ENCODE measurements around the gene SMYD3. TPM values are rescaled to one million over a fixed set of nuclear protein-coding genes. Genes with fewer than 3 reads are reported as not detected.
"Not testable (repeated sequence)": the region's sequence is repeated elsewhere in the genome, so short reads cannot be mapped to it uniquely, and the experiment has no call there.

SMYD3 gene
- total RNA-seq, 1 experiment from 2014 or later = 25.5 TPM

DNA sequence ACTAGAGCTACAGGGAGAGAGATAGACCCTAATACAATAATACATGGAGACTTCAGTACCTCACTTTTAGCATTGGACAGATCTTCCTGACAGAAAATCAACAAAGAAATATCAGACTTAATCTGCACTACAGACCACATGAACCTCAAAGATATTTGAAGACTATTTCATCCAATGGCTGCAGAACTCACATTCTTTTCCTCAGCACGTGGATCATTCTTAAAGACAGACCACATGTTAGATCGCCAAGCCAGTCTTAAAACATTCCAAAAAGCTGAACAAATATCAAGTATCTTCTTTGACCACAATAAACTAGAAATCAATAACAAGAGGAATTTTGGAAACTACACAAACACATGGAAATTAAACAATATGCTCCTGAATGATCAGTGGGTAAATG, 776.3 kb downstream of the SMYD3 start:
- Histone ChIP-seq H2BK12ac (ENCODE audit: insufficient read length, low read depth, low read length) (no peak overlapping the region), H3K18ac (ENCODE audit: insufficient read length, low read depth, low read length) (no peak overlapping the region), H3K79me1 (ENCODE audit: insufficient read depth, low read depth, low read length, poor library complexity, severe bottlenecking) (no peaks in the 10 kb centered on the region), H4K8ac (replicated peaks; ENCODE audit: insufficient read length, low read depth, low read length) (no peak overlapping the region), H2AFZ (ENCODE audit: low read length) (no peak overlapping the region), H3K14ac (ENCODE audit: insufficient read depth, low read length) (no peak overlapping the region), H3K23me2 (ENCODE audit: insufficient read length, low read depth, low read length, poor library complexity, severe bottlenecking) (no peaks in the 10 kb centered on the region), H4K91ac (ENCODE audit: insufficient read length, low read depth, low read length) (no peak overlapping the region), H3K79me2 (ENCODE audit: insufficient read depth, low read length) (no peaks in the 10 kb centered on the region), H3K9me3 (ENCODE audit: control insufficient read depth, low read depth, low read length) (no peaks in the 10 kb centered on the region), H2BK5ac (ENCODE audit: insufficient read length, low read length) (no peak overlapping the region), H3K4ac (ENCODE audit: low read depth, low read length) (no peak overlapping the region), H3K23ac (ENCODE audit: insufficient read length, low read depth, low read length) (no peak overlapping the region), H2BK120ac (ENCODE audit: low read depth, low read length, poor library complexity, severe bottlenecking) (no peak overlapping the region), H3K4me1 (ENCODE audit: insufficient read depth, low read length) (no peaks in the 10 kb centered on the region), H3K27me3 (ENCODE audit: insufficient read depth, low read length) (no peaks in the 10 kb centered on the region), H2BK15ac (ENCODE audit: low read depth, low read length) (no peak overlapping the region), H3T11ph (ENCODE audit: low read length) (no peak overlapping the region), H3K56ac (ENCODE audit: insufficient read length, low read depth, low read length) (no peak overlapping the region), H3K27ac (ENCODE audit: insufficient read length, low read depth, low read length) (no peak overlapping the region), H4K20me1 (ENCODE audit: control insufficient read depth, insufficient read depth, insufficient read length) (no peaks in the 10 kb centered on the region), H2BK20ac (ENCODE audit: low read depth, low read length, poor library complexity, severe bottlenecking) (no peak overlapping the region), H3K4me2 (ENCODE audit: insufficient read depth, insufficient read length, low read length) (no peak overlapping the region), H3K9ac (ENCODE audit: extremely low read depth, insufficient read length, low read length) (no peak overlapping the region), H2AK5ac (ENCODE audit: insufficient read length, low read length) (no peak overlapping the region), H4K5ac (ENCODE audit: insufficient read length, low read depth, low read length) (no peak overlapping the region)
- no peak overlapping the region for H3K4me3 Mint-ChIP-seq
- TF ChIP-seq, protein P1, sequence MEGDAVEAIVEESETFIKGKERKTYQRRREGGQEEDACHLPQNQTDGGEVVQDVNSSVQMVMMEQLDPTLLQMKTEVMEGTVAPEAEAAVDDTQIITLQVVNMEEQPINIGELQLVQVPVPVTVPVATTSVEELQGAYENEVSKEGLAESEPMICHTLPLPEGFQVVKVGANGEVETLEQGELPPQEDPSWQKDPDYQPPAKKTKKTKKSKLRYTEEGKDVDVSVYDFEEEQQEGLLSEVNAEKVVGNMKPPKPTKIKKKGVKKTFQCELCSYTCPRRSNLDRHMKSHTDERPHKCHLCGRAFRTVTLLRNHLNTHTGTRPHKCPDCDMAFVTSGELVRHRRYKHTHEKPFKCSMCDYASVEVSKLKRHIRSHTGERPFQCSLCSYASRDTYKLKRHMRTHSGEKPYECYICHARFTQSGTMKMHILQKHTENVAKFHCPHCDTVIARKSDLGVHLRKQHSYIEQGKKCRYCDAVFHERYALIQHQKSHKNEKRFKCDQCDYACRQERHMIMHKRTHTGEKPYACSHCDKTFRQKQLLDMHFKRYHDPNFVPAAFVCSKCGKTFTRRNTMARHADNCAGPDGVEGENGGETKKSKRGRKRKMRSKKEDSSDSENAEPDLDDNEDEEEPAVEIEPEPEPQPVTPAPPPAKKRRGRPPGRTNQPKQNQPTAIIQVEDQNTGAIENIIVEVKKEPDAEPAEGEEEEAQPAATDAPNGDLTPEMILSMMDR (conservative IDR thresholded peaks at IDR 0.05) = no peak
- H3K27ac Mint-ChIP-seq = no peak overlapping the region
- WGBS (ENCODE audit: extremely low coverage, insufficient read length, low lambda C conversion rate) = no CpG with 5 or more reads among the region's 2 CpGs
- no peaks in the 10 kb centered on the region; a peak in 1 of 7 replicates for H3K36me3 Mint-ChIP-seq (ENCODE audit: insufficient read depth in 1 of 3, low read depth in 3 of 3)
- H3K4me1 Mint-ChIP-seq = no peaks in the 10 kb centered on the region
- H3K9me3 Mint-ChIP-seq = peaks cover 20 to 21% of the 10 kb centered on the region in 2 experiments
- H3K27me3 Mint-ChIP-seq (ENCODE audit: low read depth) = peaks cover 3% of the 10 kb centered on the region
- no peak for DNase-seq

DNA sequence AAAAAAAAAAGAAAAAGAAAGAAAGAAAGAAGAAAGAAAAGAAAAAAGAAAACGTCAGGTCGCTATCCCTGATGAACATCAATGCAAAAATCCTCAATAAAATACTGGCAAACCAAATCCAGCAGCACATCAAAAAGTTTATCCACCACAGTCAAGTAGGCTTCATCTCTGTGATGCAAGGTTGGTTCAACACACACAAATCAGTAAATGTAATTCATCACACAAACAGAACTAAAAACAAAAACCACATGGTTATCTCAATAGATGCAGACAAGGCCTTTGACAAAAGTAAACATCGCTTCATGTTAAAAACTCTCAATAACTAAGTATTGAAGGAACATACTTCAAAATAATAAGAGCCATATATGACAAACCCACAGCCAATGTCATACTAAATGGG, 779.0 kb downstream of the SMYD3 start:
- not testable (repeated sequence) for H4K5ac ChIP-seq (ENCODE audit: insufficient read length, low read depth, low read length); H3K4me2 ChIP-seq (ENCODE audit: insufficient read depth, insufficient read length, low read length); H3K27ac ChIP-seq (ENCODE audit: insufficient read length, low read depth, low read length); H4K8ac ChIP-seq (replicated peaks; ENCODE audit: insufficient read length, low read depth, low read length); H2BK5ac ChIP-seq (ENCODE audit: insufficient read length, low read length); H3K27me3 Mint-ChIP-seq (ENCODE audit: low read depth); H3K79me2 ChIP-seq (ENCODE audit: insufficient read depth, low read length); H3K4ac ChIP-seq (ENCODE audit: low read depth, low read length); H2AFZ ChIP-seq (ENCODE audit: low read length); H2BK120ac ChIP-seq (ENCODE audit: low read depth, low read length, poor library complexity, severe bottlenecking); H2BK12ac ChIP-seq (ENCODE audit: insufficient read length, low read depth, low read length); H3K27ac Mint-ChIP-seq; H3K23me2 ChIP-seq (ENCODE audit: insufficient read length, low read depth, low read length, poor library complexity, severe bottlenecking); H2BK15ac ChIP-seq (ENCODE audit: low read depth, low read length); DNase-seq; H4K91ac ChIP-seq (ENCODE audit: insufficient read length, low read depth, low read length); H3T11ph ChIP-seq (ENCODE audit: low read length); H3K79me1 ChIP-seq (ENCODE audit: insufficient read depth, low read depth, low read length, poor library complexity, severe bottlenecking); H2BK20ac ChIP-seq (ENCODE audit: low read depth, low read length, poor library complexity, severe bottlenecking); H3K4me1 ChIP-seq (ENCODE audit: insufficient read depth, low read length); H3K23ac ChIP-seq (ENCODE audit: insufficient read length, low read depth, low read length); H3K27me3 ChIP-seq (ENCODE audit: insufficient read depth, low read length); H2AK5ac ChIP-seq (ENCODE audit: insufficient read length, low read length); H3K18ac ChIP-seq (ENCODE audit: insufficient read length, low read depth, low read length); H3K14ac ChIP-seq (ENCODE audit: insufficient read depth, low read length); H3K4me3 Mint-ChIP-seq; H4K20me1 ChIP-seq (ENCODE audit: control insufficient read depth, insufficient read depth, insufficient read length); H3K56ac ChIP-seq (ENCODE audit: insufficient read length, low read depth, low read length); H3K4me1 Mint-ChIP-seq; H3K36me3 Mint-ChIP-seq (ENCODE audit: insufficient read depth in 1 of 3, low read depth in 3 of 3); H3K9ac ChIP-seq (ENCODE audit: extremely low read depth, insufficient read length, low read length); H3K9me3 ChIP-seq (ENCODE audit: control insufficient read depth, low read depth, low read length)
- peaks cover 21 to 23% of the 10 kb centered on the region in 2 experiments for H3K9me3 Mint-ChIP-seq
- WGBS (ENCODE audit: extremely low coverage, insufficient read length, low lambda C conversion rate) = no CpG with 5 or more reads among the region's 3 CpGs

Measured in H9 (cell line).